ENCODE results near the gene CFAP119.

GRCh38 chr16:30779596-30779995 lies 17.7 kb upstream of the CFAP119 start:
- TF ChIP-seq GATA2 (IDR thresholded peaks at IDR 0.05; ENCODE audit: low read depth, low read length) = no peak
- TF ChIP-seq GATA3 (IDR thresholded peaks at IDR 0.05; ENCODE audit: low read depth, low read length) = no peak
